Osteoblast (primary cell): ENCODE measurements around the gene FLYWCH1. TPM values are rescaled to one million over a fixed set of nuclear protein-coding genes. Genes with fewer than 3 reads are reported as not detected.

ENCODE experiments used
- DNase-seq: peaks from one replicate; pipeline ENCODE4 v3.0.0; 2011; ENCODE audit warnings: low spot score, mixed read lengths; ENCODE audit not compliant: insufficient read length; ENCODE audit errors: missing footprints
- H2AFZ ChIP-seq: 2 replicates; pipeline ENCODE4 v1.6.0; 2011; ENCODE audit warnings: mild to moderate bottlenecking, low read length
- H3K27ac ChIP-seq: 2 replicates; pipeline ENCODE4 v1.5.1; 2011; ENCODE audit warnings: mild to moderate bottlenecking, low read depth, low read length, moderate library complexity
- H3K27me3 ChIP-seq: 2 replicates; pipeline ENCODE4 v1.6.0; 2012; ENCODE audit warnings: mild to moderate bottlenecking, control low read depth, inconsistent platforms, low read length, moderate library complexity; ENCODE audit not compliant: insufficient read depth
- H3K36me3 ChIP-seq: 2 replicates; pipeline ENCODE4 v1.5.1; 2011; ENCODE audit warnings: mild to moderate bottlenecking, low read length, control low read depth, moderate library complexity; ENCODE audit not compliant: insufficient read depth
- H3K4me1 ChIP-seq: 2 replicates; pipeline ENCODE4 v1.5.1; 2011; ENCODE audit warnings: mild to moderate bottlenecking, low read length, control low read depth, moderate library complexity; ENCODE audit not compliant: insufficient read depth
- H3K4me2 ChIP-seq: 2 replicates; pipeline ENCODE4 v1.6.0; 2011; ENCODE audit warnings: mild to moderate bottlenecking, low read length; ENCODE audit not compliant: insufficient read depth
- H3K4me3 ChIP-seq: fragments of 200-600 bp; sonication (generic); 3 replicates; pipeline ENCODE4 v1.5.1; 2012; ENCODE audit warnings: mild to moderate bottlenecking, low read length, inconsistent platforms; ENCODE audit not compliant: insufficient read depth
- H3K79me2 ChIP-seq: 2 replicates; pipeline ENCODE4 v1.6.0; 2012; ENCODE audit warnings: mild to moderate bottlenecking, low read length, control low read depth, inconsistent platforms; ENCODE audit not compliant: insufficient read depth
- H3K9me3 ChIP-seq: 2 replicates; pipeline ENCODE4 v1.5.1; 2011; ENCODE audit warnings: low read depth, low read length, control low read depth
- H4K20me1 ChIP-seq: 2 replicates; pipeline ENCODE4 v1.6.0; 2012; ENCODE audit warnings: mild to moderate bottlenecking, low read length, control low read depth; ENCODE audit not compliant: insufficient read depth
- total RNA-seq: library from RNA; depleted of rRNA; stranded (reverse); fragments of >200 nt; gene quantifications from 2 replicates; pipeline ENCODE4 v1.2.3, GENCODE V29; 2012
- TF ChIP-seq, protein P1 (sequence below): IDR thresholded peaks from 2 replicates; pipeline ENCODE4 v1.5.1; 2011; ENCODE audit warnings: mild to moderate bottlenecking, low read depth, low read length, moderate library complexity; ENCODE audit errors: extremely low read depth

Gene FLYWCH1
- total RNA-seq, 1 donor, result 56.5 TPM

- peaks cover 4% of the 10 kb centered on the region for H3K4me1 ChIP-seq
- peak; percentile 67 for DNase-seq
- no peak overlapping the region for H3K27ac ChIP-seq
- no peak overlapping the region for H2AFZ ChIP-seq
- H3K4me3 ChIP-seq, result no peak overlapping the region
- no peaks in the 10 kb centered on the region for H3K36me3 ChIP-seq
- peaks cover 2% of the 10 kb centered on the region for H3K79me2 ChIP-seq
- H4K20me1 ChIP-seq, result peaks cover 12% of the 10 kb centered on the region
- TF ChIP-seq, protein P1, sequence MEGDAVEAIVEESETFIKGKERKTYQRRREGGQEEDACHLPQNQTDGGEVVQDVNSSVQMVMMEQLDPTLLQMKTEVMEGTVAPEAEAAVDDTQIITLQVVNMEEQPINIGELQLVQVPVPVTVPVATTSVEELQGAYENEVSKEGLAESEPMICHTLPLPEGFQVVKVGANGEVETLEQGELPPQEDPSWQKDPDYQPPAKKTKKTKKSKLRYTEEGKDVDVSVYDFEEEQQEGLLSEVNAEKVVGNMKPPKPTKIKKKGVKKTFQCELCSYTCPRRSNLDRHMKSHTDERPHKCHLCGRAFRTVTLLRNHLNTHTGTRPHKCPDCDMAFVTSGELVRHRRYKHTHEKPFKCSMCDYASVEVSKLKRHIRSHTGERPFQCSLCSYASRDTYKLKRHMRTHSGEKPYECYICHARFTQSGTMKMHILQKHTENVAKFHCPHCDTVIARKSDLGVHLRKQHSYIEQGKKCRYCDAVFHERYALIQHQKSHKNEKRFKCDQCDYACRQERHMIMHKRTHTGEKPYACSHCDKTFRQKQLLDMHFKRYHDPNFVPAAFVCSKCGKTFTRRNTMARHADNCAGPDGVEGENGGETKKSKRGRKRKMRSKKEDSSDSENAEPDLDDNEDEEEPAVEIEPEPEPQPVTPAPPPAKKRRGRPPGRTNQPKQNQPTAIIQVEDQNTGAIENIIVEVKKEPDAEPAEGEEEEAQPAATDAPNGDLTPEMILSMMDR, result no peak
- no peak overlapping the region for H3K4me2 ChIP-seq
- no peaks in the 10 kb centered on the region for H3K9me3 ChIP-seq
- peaks cover 47% of the 10 kb centered on the region for H3K27me3 ChIP-seq
These were observed 56.0 kb downstream of the FLYWCH1 start for GRCh38 chr16:2967721-2968161.

GRCh38 chr16:2968368-2968737, 56.6 kb downstream of the FLYWCH1 start:
- peak overlapping the region; percentile 81 for H3K4me3 ChIP-seq
- peaks cover 2% of the 10 kb centered on the region for H3K79me2 ChIP-seq
- peaks cover 43% of the 10 kb centered on the region for H3K27me3 ChIP-seq
- H4K20me1 ChIP-seq, result peaks cover 12% of the 10 kb centered on the region
- no peaks in the 10 kb centered on the region for H3K36me3 ChIP-seq
- H3K4me2 ChIP-seq, result peak overlapping the region; percentile 78
- H3K27ac ChIP-seq, result no peak overlapping the region
- H3K4me1 ChIP-seq, result peaks cover 4% of the 10 kb centered on the region
- TF ChIP-seq, protein P1, result no peak
- H3K9me3 ChIP-seq, result no peaks in the 10 kb centered on the region
- H2AFZ ChIP-seq, result no peak overlapping the region
- no peak for DNase-seq

DNA sequence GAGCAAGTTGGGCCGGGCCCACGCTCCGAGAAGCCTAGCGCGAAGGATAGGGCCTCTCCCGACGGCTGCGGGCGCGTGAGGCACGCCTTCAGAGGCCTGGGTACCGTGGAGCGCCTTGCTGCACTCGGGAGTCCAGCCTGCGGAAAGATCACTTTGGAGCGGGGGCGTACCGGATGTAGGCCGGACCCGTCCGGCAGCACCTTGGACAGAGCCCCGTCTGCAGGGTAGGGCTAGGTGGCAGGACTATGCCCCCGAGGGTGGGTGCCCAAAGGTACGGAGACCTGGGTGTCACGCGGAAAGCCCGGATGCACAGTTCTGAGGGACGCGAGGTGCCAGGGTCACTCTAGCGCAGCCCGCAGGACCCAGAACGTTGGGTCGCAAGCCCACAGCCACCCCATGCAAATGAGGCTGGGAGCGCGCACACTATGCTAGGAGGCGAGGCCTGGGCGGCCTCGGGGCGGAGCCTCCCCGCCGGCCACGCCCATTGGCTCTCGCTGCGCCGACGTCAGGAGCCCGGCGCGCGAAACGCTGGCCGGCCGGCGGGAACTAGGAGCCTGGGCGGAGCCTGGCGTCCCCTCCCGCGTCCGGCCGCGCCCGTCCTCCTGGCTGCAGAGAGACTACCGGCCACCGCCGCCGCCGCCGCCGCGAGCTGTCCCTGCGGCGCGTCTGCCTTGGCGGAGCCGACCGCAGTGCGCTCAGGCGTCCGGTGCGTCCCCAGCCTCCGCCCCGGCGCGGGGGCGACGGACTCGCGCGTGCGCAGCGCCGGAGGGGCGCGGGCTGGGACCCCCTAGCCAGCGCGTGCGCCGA, 57.2 kb downstream of the FLYWCH1 start, which contains the start of gene PAQR4:
Gene PAQR4, plus strand, starts transcription at position 611 of the 807 bp plus-strand sequence. CDS start 327 bp downstream, outside the sequence.
- peak within 1 kb of the TSS; percentile 78 for H3K4me2 ChIP-seq
- H3K27ac ChIP-seq, result no peak within 1 kb of the TSS
- DNase-seq, result peak; percentile 100

More for the DNA sequence above, 57.2 kb downstream of the FLYWCH1 start, which contains the start of gene PAQR4:
- TF ChIP-seq, protein P1, result no peak
- Histone ChIP-seq H3K79me2 (peaks cover 2% of the 10 kb centered on the region), H3K9me3 (no peaks in the 10 kb centered on the region), H3K36me3 (no peaks in the 10 kb centered on the region), H3K4me1 (peaks cover 4% of the 10 kb centered on the region), H3K4me3 (peak within 1 kb of the TSS; percentile 81), H2AFZ (peak within 1 kb of the TSS; percentile 80), H3K27me3 (peaks cover 38% of the 10 kb centered on the region), H4K20me1 (peaks cover 12% of the 10 kb centered on the region)
